Liver (tissue), 3 donors: ENCODE measurements around the gene ATAD3A.

Experiments
- FOXA1 ChIP-seq: IDR thresholded peaks from 2 replicates; pipeline ENCODE4 v1.6.1; 2016; ENCODE audit warnings: antibody characterized with exemption
- RXRA ChIP-seq, 2 donors: IDR thresholded peaks; 2 replicates each; pipeline ENCODE4 v1.6.1; 2017 to 2018; ENCODE audit warnings: antibody characterized with exemption in 2 of 2, mild to moderate bottlenecking in 1 of 2
- TAF1 ChIP-seq: conservative IDR thresholded peaks from 2 replicates; pipeline ENCODE4 v1.6.1; 2016; ENCODE audit warnings: antibody characterized with exemption, mild to moderate bottlenecking
- TF ChIP-seq, protein P1 (sequence below): fragments of 150-350 bp; IDR thresholded peaks from 2 replicates; pipeline ENCODE4 v1.5.1; 2017; ENCODE audit warnings: improper control_type of control experiment, low read depth, low read length; ENCODE audit not compliant: missing input control
- TF ChIP-seq, protein P2 (sequence below): IDR thresholded peaks from 2 replicates; pipeline ENCODE4 v1.6.1; 2016; ENCODE audit warnings: antibody characterized with exemption, mild to moderate bottlenecking
- donor health status: healthy.
- donor health status: healthy.

DNA sequence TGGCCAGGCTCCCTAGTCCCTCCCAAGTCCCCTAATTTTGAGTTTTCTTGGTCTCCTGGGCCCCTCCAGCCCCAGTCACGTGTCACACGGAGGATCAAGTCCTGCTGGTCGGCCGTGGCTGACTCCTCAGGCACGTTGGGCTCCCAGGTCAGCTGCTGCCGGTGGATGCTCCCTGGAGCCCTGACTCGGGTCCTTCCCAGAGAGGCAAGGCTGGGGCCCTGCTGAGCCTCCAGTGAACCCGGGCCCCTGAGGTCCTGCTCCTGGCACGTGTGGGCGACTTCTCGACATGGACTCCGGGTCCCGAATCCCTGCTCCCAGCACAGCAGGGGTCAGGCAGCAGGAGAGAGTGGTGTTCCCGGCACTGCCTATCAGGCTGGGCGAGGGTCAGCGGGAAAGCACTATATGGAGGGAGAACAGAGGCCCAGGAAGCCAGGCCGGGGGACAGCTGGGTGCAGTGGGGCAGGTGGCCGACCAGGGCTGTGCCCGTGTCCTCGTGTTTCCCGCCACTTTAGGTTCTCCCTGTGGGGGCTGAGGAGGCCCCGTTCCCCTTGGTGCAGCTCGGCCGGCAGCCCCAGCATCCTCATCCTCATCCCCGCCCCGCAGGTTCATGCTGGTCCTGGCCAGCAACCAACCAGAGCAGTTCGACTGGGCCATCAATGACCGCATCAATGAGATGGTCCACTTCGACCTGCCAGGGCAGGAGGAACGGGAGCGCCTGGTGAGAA, 15.3 kb downstream of the ATAD3A start:
- TF ChIP-seq, protein P1, sequence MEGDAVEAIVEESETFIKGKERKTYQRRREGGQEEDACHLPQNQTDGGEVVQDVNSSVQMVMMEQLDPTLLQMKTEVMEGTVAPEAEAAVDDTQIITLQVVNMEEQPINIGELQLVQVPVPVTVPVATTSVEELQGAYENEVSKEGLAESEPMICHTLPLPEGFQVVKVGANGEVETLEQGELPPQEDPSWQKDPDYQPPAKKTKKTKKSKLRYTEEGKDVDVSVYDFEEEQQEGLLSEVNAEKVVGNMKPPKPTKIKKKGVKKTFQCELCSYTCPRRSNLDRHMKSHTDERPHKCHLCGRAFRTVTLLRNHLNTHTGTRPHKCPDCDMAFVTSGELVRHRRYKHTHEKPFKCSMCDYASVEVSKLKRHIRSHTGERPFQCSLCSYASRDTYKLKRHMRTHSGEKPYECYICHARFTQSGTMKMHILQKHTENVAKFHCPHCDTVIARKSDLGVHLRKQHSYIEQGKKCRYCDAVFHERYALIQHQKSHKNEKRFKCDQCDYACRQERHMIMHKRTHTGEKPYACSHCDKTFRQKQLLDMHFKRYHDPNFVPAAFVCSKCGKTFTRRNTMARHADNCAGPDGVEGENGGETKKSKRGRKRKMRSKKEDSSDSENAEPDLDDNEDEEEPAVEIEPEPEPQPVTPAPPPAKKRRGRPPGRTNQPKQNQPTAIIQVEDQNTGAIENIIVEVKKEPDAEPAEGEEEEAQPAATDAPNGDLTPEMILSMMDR, result no peak
- no peak for TF ChIP-seq TAF1
- no peak for TF ChIP-seq FOXA1
- TF ChIP-seq, protein P2, sequence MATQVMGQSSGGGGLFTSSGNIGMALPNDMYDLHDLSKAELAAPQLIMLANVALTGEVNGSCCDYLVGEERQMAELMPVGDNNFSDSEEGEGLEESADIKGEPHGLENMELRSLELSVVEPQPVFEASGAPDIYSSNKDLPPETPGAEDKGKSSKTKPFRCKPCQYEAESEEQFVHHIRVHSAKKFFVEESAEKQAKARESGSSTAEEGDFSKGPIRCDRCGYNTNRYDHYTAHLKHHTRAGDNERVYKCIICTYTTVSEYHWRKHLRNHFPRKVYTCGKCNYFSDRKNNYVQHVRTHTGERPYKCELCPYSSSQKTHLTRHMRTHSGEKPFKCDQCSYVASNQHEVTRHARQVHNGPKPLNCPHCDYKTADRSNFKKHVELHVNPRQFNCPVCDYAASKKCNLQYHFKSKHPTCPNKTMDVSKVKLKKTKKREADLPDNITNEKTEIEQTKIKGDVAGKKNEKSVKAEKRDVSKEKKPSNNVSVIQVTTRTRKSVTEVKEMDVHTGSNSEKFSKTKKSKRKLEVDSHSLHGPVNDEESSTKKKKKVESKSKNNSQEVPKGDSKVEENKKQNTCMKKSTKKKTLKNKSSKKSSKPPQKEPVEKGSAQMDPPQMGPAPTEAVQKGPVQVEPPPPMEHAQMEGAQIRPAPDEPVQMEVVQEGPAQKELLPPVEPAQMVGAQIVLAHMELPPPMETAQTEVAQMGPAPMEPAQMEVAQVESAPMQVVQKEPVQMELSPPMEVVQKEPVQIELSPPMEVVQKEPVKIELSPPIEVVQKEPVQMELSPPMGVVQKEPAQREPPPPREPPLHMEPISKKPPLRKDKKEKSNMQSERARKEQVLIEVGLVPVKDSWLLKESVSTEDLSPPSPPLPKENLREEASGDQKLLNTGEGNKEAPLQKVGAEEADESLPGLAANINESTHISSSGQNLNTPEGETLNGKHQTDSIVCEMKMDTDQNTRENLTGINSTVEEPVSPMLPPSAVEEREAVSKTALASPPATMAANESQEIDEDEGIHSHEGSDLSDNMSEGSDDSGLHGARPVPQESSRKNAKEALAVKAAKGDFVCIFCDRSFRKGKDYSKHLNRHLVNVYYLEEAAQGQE, result no peak
- no peak for TF ChIP-seq RXRA (IDR thresholded peaks at IDR 0.05)
